COR-L47 (cell line): ENCODE results near the gene LUZP2.
"Not testable (repeated sequence)": the region's sequence is repeated elsewhere in the genome, so short reads cannot be mapped to it uniquely, and the experiment has no call there.

Experiments
- DNase-seq: peaks from one replicate; lab custom pipeline; 2025; lab: John Stamatoyannopoulos, UW

The LUZP2 gene

DNA sequence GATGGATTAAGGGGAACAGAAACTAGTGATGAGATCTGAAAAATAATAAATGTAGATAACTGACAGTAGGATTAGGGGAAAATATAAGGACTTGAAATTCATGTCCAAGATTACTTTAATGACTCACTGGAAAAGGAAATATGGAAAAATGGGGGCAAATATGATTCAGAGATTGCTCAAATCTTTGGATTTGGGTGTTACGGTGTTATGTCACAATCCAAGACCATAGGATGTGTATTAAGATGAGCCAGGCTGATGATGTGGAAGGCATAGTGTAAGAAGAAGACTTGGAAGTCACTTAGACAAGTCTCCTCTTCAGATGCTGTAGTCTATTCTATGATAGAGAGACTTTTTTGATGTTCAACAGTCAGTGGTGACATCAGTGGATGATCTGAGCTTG is 323.7 kb downstream of the LUZP2 start:
- DNase-seq: no peak

- DNase-seq: no peak
These were observed 332.2 kb downstream of the LUZP2 start for GRCh38 chr11:24828938-24829605.

- no peak for DNase-seq
These were observed 336.7 kb downstream of the LUZP2 start for GRCh38 chr11:24833573-24833972.

DNA sequence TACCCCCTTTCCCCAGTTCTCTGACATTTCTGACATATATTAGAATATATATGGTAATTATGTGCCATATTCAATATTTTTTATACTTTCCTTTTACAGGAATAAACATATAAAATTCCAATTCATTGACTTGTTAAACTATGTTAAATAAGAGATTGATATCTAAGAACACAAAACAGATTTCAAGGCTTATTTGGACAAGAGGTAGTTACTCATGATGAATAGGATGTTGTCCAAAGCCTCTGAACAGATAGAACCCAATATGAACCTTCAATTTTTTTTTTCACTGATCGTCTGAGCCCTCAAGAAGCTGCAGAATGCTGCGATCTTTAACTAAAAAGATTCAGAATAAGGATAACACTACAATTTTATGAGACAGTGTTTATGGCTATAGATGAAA is 340.3 kb downstream of the LUZP2 start:
- no peak for DNase-seq

DNA sequence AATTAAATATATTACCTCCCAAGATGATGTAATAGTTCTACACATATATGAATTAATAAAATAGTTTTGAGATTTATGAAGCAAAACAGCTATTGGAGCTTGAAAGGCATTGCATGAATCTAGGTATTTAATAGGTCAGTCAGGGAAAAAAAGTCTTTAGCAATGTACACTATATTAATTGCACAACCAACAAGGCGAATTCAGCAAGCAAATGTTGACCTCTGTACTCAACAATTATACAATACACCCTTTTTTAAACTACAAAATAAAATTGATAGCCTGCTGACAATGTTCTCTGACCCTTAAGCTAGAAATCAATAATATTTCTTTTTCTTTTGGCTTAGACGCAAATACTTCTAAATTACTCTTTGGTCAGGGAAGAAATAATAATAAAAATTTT is 345.5 kb downstream of the LUZP2 start:
- DNase-seq: no peak

DNA sequence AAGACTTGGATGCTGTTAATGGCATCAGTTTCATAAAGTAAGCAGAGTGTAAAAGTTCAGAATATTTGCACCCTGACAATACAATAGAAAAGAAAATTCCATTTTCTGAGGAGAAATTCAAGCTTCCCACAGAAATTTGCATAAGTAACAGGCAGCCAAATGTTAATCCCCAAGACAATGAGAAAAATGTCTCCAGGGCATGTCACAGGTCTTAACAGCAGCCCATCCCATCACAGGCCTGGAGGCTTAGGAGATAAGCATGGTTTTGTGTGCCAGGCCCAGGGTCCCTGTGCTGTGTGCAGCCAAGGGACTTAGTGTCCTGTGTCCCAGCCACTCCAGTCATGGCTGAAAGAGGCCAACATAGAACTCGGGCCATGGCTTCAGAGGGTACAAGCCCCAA is 347.6 kb downstream of the LUZP2 start:
- DNase-seq: no peak

GRCh38 chr11:24848857-24849256 is 352.0 kb downstream of the LUZP2 start:
- no peak for DNase-seq

GRCh38 chr11:24855951-24856350 is 359.1 kb downstream of the LUZP2 start:
- no peak for DNase-seq

DNA sequence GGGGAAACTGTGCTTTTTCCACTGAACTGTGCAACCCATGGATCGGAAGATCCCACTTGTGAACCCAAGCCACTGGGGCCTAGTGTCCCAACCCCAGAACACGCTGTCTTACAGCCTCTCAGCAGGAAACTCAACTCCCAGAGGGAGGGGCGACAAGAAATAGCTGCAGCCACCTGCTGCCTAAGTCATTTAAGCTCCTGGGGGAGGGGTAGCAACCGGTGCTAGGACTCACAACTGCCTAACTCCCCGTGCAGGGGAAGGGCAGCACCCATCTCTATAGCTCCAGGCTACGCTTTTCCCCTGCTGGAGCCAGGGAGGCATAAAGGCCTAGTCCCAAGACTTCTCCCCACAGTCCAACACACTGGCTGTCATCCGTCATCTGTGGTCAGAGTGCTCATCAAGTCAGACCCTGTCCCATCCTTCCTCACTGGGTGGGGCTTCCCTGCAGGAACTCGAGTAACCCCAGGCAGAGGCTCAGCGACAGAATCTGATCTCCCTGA is 363.0 kb downstream of the LUZP2 start:
- DNase-seq: no peak

DNA sequence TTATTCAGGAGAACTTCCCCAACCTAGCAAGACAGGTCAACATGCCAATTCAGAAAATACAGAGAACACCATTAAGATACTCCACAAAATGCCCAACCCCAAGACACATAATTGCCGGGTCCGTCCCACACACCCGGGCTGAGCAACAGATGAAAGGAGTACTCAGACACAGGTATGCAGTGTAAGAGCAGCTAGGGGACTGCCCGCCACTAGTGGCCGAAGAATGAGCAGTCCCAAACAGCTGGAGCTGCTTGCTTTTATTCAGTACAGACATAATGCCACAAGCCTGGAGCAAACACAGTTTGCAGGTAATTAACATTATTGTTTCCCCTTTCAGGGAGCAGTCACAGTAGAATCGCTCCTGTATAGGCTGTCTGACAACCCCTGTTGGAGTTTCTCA is 364.6 kb downstream of the LUZP2 start:
- no peak for DNase-seq

DNA sequence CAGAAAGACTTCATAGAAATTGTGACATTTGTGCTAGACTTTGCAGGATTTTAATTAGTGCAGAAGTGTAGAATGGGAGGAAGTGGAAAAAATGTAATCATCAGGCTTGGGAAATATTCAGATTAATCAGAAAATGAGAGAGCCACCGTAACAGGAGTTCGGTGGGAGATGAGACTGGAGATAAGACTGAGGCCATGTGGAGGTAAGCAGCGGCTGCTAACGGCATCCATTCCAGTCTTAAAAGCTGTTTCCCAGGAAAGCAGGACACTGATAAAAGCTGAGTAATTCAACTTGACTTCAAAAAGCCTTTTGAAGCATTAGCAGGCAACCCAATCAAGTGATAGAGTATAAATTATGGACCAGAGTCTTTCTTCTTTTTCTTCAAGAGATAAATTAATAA is 369.9 kb downstream of the LUZP2 start:
- no peak for DNase-seq

GRCh38 chr11:24870048-24870447 is 373.2 kb downstream of the LUZP2 start:
- DNase-seq: no peak

DNA sequence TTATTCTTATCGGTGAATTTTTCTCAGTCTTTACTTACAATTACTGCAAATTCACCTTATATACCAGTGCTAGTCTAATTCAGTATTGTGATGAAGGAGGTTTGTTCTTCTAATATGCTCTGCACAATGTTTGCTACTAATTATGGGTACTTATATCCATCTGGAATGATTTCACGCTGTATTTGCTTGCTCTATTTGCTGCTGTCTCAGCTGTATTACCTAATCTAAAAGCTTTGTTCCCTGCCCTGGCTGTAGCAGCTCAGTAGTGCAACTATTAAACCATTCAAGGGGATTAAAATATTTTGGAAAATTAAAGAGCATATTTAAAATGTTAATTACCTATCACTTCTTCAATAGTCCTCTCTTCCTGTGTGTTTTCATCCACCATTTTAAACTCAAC is 375.3 kb downstream of the LUZP2 start:
- no peak for DNase-seq

DNA sequence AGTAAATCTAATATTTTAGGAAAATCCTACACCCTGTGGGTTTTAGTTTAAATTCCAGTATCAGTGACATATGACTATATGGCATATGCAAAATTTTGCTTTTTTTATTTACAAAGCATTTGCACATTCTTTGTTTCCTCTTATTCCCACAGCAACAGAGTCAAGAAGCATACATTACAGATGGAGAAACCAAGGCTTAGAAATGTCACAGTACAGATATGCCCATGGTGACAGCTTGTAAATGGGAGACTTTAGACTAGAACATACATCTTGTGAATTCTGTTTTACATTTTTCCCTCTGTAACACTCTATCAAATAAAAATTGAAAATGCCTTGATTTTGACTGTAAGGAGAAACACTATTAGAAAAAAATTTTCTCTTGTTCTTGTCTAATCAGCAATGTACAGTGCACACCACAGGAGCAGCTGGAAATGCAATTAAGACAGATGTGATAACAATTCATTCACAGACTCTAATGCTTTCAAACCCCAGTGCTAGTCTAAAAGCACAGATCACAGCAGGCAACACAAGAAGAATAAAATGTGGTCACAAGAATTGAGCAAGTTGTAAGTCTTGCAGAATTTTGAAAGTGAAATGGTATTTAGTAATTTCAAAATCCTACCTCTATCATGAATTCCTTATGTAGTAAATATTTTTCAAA is 375.9 kb downstream of the LUZP2 start:
- DNase-seq: no peak

GRCh38 chr11:24880962-24881361 is 384.1 kb downstream of the LUZP2 start:
- DNase-seq: no peak

DNA sequence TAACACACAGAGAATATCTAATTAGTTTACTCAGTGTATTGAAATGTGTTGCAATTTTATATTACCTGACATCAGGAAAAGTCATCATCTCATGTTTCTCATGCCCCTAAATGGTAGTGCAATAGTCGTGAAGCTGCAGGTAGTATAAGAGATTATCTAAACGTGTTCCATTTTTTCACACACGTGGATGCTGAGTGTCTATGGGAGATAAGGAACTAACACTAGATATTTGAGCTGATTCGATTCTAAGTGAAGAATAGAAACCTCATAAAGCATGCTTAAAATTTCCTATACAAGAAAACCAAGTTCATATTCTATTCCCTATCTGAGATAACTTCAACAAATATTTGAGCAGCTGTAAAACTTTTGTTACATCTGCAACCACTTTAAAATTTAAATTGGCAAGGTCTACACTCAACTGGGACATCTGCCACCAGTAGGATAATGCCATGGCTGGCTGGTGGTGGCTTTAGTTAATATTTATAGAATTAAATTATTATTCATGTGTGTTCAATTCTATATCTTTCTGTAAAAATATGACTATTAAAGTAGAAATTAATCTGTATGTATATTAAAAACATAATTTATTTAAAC is 388.8 kb downstream of the LUZP2 start:
- DNase-seq: no peak

- no peak for DNase-seq
These were observed 390.2 kb downstream of the LUZP2 start for GRCh38 chr11:24886880-24887619.

DNA sequence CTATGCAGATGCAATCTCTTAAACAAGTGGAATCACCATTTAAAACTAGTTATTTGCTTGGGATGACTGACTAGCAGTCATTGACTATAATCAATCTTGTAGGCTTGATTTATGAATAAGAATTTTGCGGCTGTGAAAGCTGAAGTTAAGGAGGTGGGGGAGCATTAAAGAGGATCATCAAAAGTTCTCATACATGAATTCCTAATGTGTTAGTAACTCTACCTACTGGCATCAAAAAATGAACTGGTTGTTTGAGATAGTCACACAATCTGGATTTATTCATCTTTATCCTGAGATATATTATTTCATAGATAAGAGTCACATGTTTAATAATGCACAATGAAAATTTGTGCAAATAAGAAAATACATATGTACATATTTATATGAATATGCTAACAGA is 393.6 kb downstream of the LUZP2 start:
- DNase-seq: no peak

DNA sequence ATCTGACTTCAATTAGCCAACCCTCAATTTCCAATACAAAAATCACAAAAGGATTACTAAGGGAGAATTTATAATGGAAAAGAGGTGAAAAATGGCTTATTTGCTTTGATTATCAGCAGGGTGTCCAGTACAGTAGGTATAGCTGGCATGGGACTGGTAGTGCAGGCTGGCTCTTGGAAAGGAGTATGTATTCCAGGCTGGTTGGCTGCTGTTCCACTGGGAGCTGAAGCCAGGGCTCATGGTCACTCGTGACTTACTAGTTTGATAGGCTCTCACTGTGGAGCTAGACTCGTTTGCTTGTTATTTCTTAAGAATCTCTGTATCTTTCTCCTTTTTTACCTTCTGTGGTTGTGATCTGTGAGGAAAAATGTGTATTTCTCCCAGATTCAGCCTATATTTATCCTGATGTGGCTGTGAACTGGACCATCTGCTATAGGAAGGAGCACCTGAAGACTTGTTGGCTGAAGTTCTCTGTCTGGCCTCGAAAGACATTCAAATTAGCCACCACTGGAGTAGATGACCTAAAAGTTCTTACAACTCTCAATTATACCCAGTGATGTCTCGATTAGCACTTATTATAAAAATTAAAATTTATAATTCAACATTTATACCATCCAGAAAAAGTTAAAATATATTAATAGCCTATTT is 395.1 kb downstream of the LUZP2 start:
- DNase-seq: not testable (repeated sequence)

- DNase-seq: no peak
These were observed 399.4 kb downstream of the LUZP2 start for GRCh38 chr11:24896118-24896835.

DNA sequence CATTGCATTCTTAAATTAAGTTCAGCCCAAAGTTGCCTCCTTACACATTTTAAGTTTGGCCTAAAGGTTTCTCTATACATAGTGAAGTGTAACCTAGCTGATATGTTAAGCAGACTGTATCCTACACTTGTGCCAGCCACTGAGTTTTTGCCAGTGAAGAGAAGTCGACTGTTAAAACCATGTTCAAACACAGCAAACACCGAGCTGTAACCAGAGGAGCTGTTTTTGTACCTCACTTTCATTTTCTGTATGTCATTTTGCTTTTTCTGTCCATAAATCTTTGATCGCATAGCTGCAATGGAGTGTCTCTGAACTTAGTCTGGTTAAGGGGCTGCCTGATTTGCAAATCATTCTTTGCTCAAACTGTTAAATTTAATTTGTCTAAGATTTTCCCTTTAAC is 403.7 kb downstream of the LUZP2 start:
- DNase-seq: no peak
